Activated CD8-positive, alpha-beta T cell treated with anti-CD3 and anti-CD28 coated beads for 36 hours (primary cell): ENCODE measurements around the gene POLD3. TPM values are rescaled to one million over a fixed set of nuclear protein-coding genes. Genes with fewer than 3 reads are reported as not detected.
"Not testable (repeated sequence)": the region's sequence is repeated elsewhere in the genome, so short reads cannot be mapped to it uniquely, and the experiment has no call there.

Source experiments
- ATAC-seq: fragments of 200-7000 bp; cut with Tn5 transposase; one replicate; pipeline ENCODE4 v1.10.0; 2021; ENCODE audit warnings: mild to moderate bottlenecking, moderate library complexity
- CTCF ChIA-PET: fragments of 350-600 bp; sonication (Branson Sonifier 250); formaldehyde crosslinking; loops from one replicate; lab custom pipeline; 2021; ENCODE audit warnings: antibody characterized with exemption; lab: Charles Lee
- POLR2A ChIA-PET: fragments of 350-600 bp; sonication (Branson Sonifier 250); formaldehyde crosslinking; loops from one replicate; lab custom pipeline; 2021; ENCODE audit warnings: antibody characterized with exemption; lab: Charles Lee
- DNase-seq: peaks from one replicate; pipeline ENCODE4 v3.0.0-alpha.2; 2020
- H3K27ac Mint-ChIP-seq: one replicate; pipeline ENCODE4 v1.8.0; 2021; ENCODE audit warnings: mild to moderate bottlenecking, mixed read lengths
- H3K27me3 Mint-ChIP-seq: one replicate; pipeline ENCODE4 v1.8.0; 2021; ENCODE audit warnings: mixed read lengths
- H3K36me3 Mint-ChIP-seq: one replicate; pipeline ENCODE4 v1.8.0; 2021; ENCODE audit warnings: low read depth, mixed read lengths
- H3K4me1 Mint-ChIP-seq: one replicate; pipeline ENCODE4 v1.8.0; 2021; ENCODE audit warnings: low read depth, mixed read lengths
- H3K4me3 Mint-ChIP-seq: one replicate; pipeline ENCODE4 v1.8.0; 2021; ENCODE audit warnings: mild to moderate bottlenecking, moderate library complexity, mixed read lengths
- H3K9me3 Mint-ChIP-seq: one replicate; pipeline ENCODE4 v1.8.0; 2021; ENCODE audit warnings: mixed read lengths
- CTCF ChIP-seq: fragments of 200-600 bp; IDR thresholded peaks from one replicate; pipeline ENCODE4 v1.8.0; 2022; ENCODE audit warnings: antibody characterized with exemption, mild to moderate bottlenecking
- intact Hi-C: fragments of 100-400 bp; cut with micrococcal nuclease; formaldehyde crosslinking; loops from one replicate; pipeline ENCODE4 v1.10.0; 2022
- total RNA-seq, 2 experiments: library from RNA; stranded (reverse); gene quantifications; one replicate each; pipeline ENCODE4 v1.2.3, GENCODE V29; 2021

POLD3 gene
- total RNA-seq, 2 experiments from 2014 or later = 56.0 to 67.2 TPM

DNA sequence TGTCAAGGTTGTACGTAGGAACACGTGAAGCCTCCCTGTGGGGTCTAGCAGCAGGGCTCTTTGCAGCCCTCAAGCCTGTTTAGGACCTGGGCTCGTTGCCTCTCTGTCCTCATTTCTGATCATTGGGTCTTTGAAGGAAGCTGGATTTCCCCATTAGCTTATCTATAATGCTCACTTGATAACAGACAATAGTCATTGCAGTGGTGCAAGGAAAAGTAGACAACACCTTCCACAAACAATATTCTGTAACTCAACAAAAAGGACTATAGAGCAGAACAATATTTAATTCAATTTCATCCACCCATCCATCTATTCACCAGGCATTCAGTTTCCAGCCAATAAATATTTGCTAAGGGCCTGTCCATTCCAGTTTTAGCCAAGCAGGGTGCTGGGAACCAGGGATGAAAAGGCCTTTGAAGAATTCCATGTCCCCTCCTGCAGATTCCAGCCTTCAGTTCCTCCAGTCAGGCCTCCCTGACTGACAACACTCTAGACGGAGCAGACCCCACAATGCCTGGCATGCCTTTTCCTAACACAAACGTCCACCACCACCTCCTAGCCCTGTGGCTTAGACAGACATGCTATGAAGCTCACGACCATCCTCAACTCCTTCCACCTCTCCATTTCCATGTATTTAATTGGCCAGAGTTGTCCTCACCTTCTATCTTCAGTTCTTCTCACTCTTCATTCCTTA is 12.7 kb upstream of the POLD3 start:
- H3K27ac Mint-ChIP-seq = no peak overlapping the region
- TF ChIP-seq CTCF = no peak
- ATAC-seq = no peak
- intact Hi-C loops = no loop called here
- H3K4me1 Mint-ChIP-seq = no peaks in the 10 kb centered on the region
- ChIA-PET CTCF (interaction anchor here (1.9 kb wide), 1 partner anchor 128 kb away, joined by 6 read pairs; no protein-coding TSS in a partner anchor), POLR2A (no interaction called here)
- DNase-seq = no peak
- no peaks in the 10 kb centered on the region for H3K36me3 Mint-ChIP-seq
- H3K9me3 Mint-ChIP-seq = no peaks in the 10 kb centered on the region
- no peak overlapping the region for H3K4me3 Mint-ChIP-seq
- H3K27me3 Mint-ChIP-seq = no peaks in the 10 kb centered on the region

DNA sequence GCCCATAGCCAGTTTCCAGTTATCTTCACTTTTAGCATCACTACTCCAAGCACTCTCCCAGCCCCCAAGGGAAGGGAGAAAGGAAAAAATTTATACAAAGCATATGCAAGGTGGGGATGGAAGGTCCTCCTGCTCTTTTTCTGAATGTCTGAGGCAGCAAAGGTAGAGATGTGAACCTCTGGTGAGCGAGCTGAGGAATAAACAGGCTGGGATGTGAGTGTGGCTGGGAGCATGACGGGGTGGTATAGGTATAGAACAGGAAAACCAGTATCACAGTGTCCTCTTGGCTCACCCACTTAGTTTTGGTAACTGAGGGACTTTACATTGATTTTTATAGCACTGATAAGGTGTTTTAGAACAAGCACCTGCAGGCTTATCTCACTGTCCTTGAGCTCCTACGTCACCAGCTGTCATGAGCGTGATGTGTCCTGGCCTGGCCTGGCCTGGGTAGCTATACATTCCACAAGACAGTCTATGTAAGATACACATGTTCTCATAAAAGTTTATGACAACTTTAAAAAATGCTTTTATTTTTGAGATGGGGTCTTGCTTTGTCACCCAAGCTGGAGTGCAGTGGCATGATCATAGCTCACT is 10.3 kb upstream of the POLD3 start:
- H3K9me3 Mint-ChIP-seq = no peaks in the 10 kb centered on the region
- H3K27ac Mint-ChIP-seq = no peak overlapping the region
- CTCF ChIA-PET = interaction anchor here (1.2 to 1.6 kb wide), 3 partner anchors 11 to 133 kb away, joined by 3 to 4 read pairs (median 3); no protein-coding TSS in a partner anchor
- intact Hi-C loops = no loop called here
- no peaks in the 10 kb centered on the region for H3K36me3 Mint-ChIP-seq
- DNase-seq (no peak), ATAC-seq (no peak)
- no peaks in the 10 kb centered on the region for H3K27me3 Mint-ChIP-seq
- POLR2A ChIA-PET = interaction anchor here (0.6 kb wide), 1 partner anchor 156 kb away, joined by 8 read pairs; no protein-coding TSS in a partner anchor
- no peaks in the 10 kb centered on the region for H3K4me1 Mint-ChIP-seq
- no peak for TF ChIP-seq CTCF
- H3K4me3 Mint-ChIP-seq = no peak overlapping the region

GRCh38 chr11:74583024-74583624 is 9.3 kb upstream of the POLD3 start:
- Mint-ChIP-seq H3K36me3 (no peaks in the 10 kb centered on the region), H3K4me1 (no peaks in the 10 kb centered on the region), H3K27ac (peak overlapping the region; percentile 3), H3K27me3 (no peaks in the 10 kb centered on the region), H3K9me3 (no peaks in the 10 kb centered on the region), H3K4me3 (no peak overlapping the region)
- POLR2A ChIA-PET = no interaction called here
- ATAC-seq (no peak), DNase-seq (no peak)
- TF ChIP-seq CTCF = no peak
- intact Hi-C loops = no loop called here
- CTCF ChIA-PET = interaction anchor here (1.2 kb wide), 1 partner anchor 12 kb away, joined by 3 read pairs; no protein-coding TSS in a partner anchor

- Mint-ChIP-seq H3K4me1 (peaks cover 27% of the 10 kb centered on the region), H3K36me3 (peaks cover 29% of the 10 kb centered on the region)
- peak; percentile 24 for DNase-seq
- POLR2A ChIA-PET, H3K27ac Mint-ChIP-seq, intact Hi-C loops, H3K9me3 Mint-ChIP-seq, H3K4me3 Mint-ChIP-seq, CTCF ChIA-PET, H3K27me3 Mint-ChIP-seq, ATAC-seq: not testable (repeated sequence)
Observed at GRCh38 chr11:74590492-74590891, 1.9 kb upstream of the POLD3 start.

DNA sequence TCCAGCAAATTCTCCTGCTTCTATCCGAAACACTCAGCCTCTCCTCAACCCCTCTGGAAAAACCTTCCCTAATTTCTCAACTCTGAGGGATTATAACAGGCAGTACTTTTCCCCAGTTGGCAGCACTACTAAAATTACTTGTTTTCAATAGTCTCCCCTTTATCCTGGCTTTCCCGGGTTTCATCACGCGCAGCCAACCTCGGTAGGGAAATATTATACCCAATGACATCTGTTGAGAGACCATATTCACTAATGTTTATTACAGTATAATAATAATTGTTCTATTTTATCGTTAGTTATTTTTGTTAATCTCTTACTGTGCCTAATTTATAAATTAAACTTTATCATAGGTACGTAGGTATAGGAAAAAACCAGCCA is 330 bp upstream of the POLD3 start:
- Mint-ChIP-seq H3K27me3 (no peaks in the 10 kb centered on the region), H3K27ac (peak overlapping the region; percentile 98), H3K9me3 (no peaks in the 10 kb centered on the region), H3K36me3 (peaks cover 38% of the 10 kb centered on the region), H3K4me3 (peak overlapping the region; percentile 100), H3K4me1 (peaks cover 31% of the 10 kb centered on the region)
- DNase-seq (no peak), ATAC-seq (peak; percentile 4)
- TF ChIP-seq CTCF = no peak
- intact Hi-C loops = no loop called here
- POLR2A ChIA-PET = interaction anchor here (0.7 to 2.6 kb wide), 4 partner anchors 47 to 194 kb away, joined by 3 to 14 read pairs (median 5); partner anchors contain the start of genes LIPT2 and PGM2L1
- CTCF ChIA-PET = interaction anchor here (1.0 to 1.3 kb wide), 3 partner anchors 9 to 203 kb away, joined by 3 to 7 read pairs (median 3); no protein-coding TSS in a partner anchor
